ENCODE data around the gene FABP1.

The FABP1 gene

GRCh38 chr2:88115825-88116518 lies 11.9 kb downstream of the FABP1 start:
- DNase-seq (ENCODE audit: low spot score): no peak

GRCh38 chr2:88114889-88115288 lies 13.0 kb downstream of the FABP1 start:
- no peak for DNase-seq (ENCODE audit: low spot score)

GRCh38 chr2:88113069-88113468 lies 14.8 kb downstream of the FABP1 start:
- DNase-seq (ENCODE audit: low spot score): no peak

- DNase-seq (ENCODE audit: low spot score): no peak
These were observed 17.0 kb downstream of the FABP1 start for GRCh38 chr2:88110830-88111229.

GRCh38 chr2:88108796-88109195 lies 19.1 kb downstream of the FABP1 start:
- no peak for DNase-seq (ENCODE audit: low spot score)

GRCh38 chr2:88100489-88100858 lies 27.4 kb downstream of the FABP1 start:
- no peak for DNase-seq (ENCODE audit: low spot score)

- DNase-seq (ENCODE audit: low spot score): no peak
These were observed 27.9 kb downstream of the FABP1 start for GRCh38 chr2:88099798-88100488.

GRCh38 chr2:88098558-88098900 lies 29.3 kb downstream of the FABP1 start:
- no peak for DNase-seq (ENCODE audit: low spot score)

GRCh38 chr2:88097891-88098557 lies 29.8 kb downstream of the FABP1 start:
- DNase-seq (ENCODE audit: low spot score): no peak

- DNase-seq (ENCODE audit: low spot score): no peak
These were observed 30.7 kb downstream of the FABP1 start for GRCh38 chr2:88097192-88097591.

- no peak for DNase-seq (ENCODE audit: low spot score)
These were observed 31.2 kb downstream of the FABP1 start for GRCh38 chr2:88096708-88097107.

- no peak for DNase-seq (ENCODE audit: low spot score)
These were observed 32.8 kb downstream of the FABP1 start for GRCh38 chr2:88095022-88095421.

GRCh38 chr2:88092773-88093172 lies 35.1 kb downstream of the FABP1 start:
- DNase-seq (ENCODE audit: low spot score): no peak

- DNase-seq (ENCODE audit: low spot score): no peak
These were observed 35.9 kb downstream of the FABP1 start for GRCh38 chr2:88091943-88092342.

GRCh38 chr2:88090446-88091283 lies 37.2 kb downstream of the FABP1 start:
- peak; percentile 61 for DNase-seq (ENCODE audit: low spot score)

GRCh38 chr2:88088999-88089398 lies 38.9 kb downstream of the FABP1 start:
- no peak for DNase-seq (ENCODE audit: low spot score)

GRCh38 chr2:88087763-88088162 lies 40.1 kb downstream of the FABP1 start:
- no peak for DNase-seq (ENCODE audit: low spot score)

GRCh38 chr2:88087073-88087472 lies 40.8 kb downstream of the FABP1 start:
- DNase-seq (ENCODE audit: low spot score): no peak

GRCh38 chr2:88086401-88086800 lies 41.5 kb downstream of the FABP1 start:
- no peak for DNase-seq (ENCODE audit: low spot score)

GRCh38 chr2:88085602-88086001 lies 42.3 kb downstream of the FABP1 start:
- DNase-seq (ENCODE audit: low spot score): no peak

- DNase-seq (ENCODE audit: low spot score): no peak
These were observed 42.8 kb downstream of the FABP1 start for GRCh38 chr2:88085099-88085498.

GRCh38 chr2:88082781-88083180 lies 45.1 kb downstream of the FABP1 start:
- peak; percentile 94 for DNase-seq (ENCODE audit: low spot score)
